HCT116 (cell line): Measurements from ENCODE around the gene CDH13.

Experiments
- CBX3 ChIP-seq: IDR thresholded peaks from 2 replicates; pipeline ENCODE4 v1.6.1; 2012; ENCODE audit warnings: low read depth
- CEBPB ChIP-seq: IDR thresholded peaks from 2 replicates; pipeline ENCODE4 v1.6.1; 2012; ENCODE audit warnings: low read depth
- EGR1 ChIP-seq: IDR thresholded peaks from 2 replicates; pipeline ENCODE4 v1.6.1; 2012; ENCODE audit warnings: low read depth
- ELF1 ChIP-seq: IDR thresholded peaks from 2 replicates; pipeline ENCODE4 v1.6.1; 2012; ENCODE audit warnings: low read depth, borderline replicate concordance
- JUND ChIP-seq: IDR thresholded peaks from 2 replicates; pipeline ENCODE4 v1.6.1; 2012
- POLR2A ChIP-seq: IDR thresholded peaks from 2 replicates; pipeline ENCODE4 v1.7.0; 2011; ENCODE audit warnings: borderline replicate concordance; ENCODE audit not compliant: insufficient read depth, insufficient read length; ENCODE audit errors: extremely low read depth
- RAD21 ChIP-seq: IDR thresholded peaks from 2 replicates; pipeline ENCODE4 v1.6.1; 2012; ENCODE audit warnings: low read depth, mild to moderate bottlenecking
- REST ChIP-seq: IDR thresholded peaks from 2 replicates; pipeline ENCODE4 v1.6.1; 2012; ENCODE audit warnings: low read depth
- SIN3A ChIP-seq: IDR thresholded peaks from 2 replicates; pipeline ENCODE4 v1.6.1; 2012; ENCODE audit warnings: low read depth
- ZFX ChIP-seq: fragments of 450-650 bp; IDR thresholded peaks from 2 replicates; pipeline ENCODE4 v1.6.1; 2017
- TF ChIP-seq, protein P1 (sequence below), 3 experiments: fragments of 200-600 bp in 1 of 3; sonication (generic) in 1 of 3; IDR thresholded peaks in 2 of 3; conservative IDR thresholded peaks in 1 of 3; 2 replicates each; pipeline ENCODE4 v1.5.1; 2012 to 2017; ENCODE audit warnings: low read depth in 2 of 3, low read length in 2 of 3, antibody characterized with exemption in 1 of 3, borderline replicate concordance in 1 of 3, control low read depth in 1 of 3, mild to moderate bottlenecking in 1 of 3, mixed read lengths in 1 of 3, mixed run types in 1 of 3, moderate library complexity in 1 of 3; ENCODE audit not compliant: insufficient read depth in 1 of 3
- TF ChIP-seq, protein P2 (sequence below): IDR thresholded peaks from 2 replicates; pipeline ENCODE4 v1.6.1; 2012

DNA sequence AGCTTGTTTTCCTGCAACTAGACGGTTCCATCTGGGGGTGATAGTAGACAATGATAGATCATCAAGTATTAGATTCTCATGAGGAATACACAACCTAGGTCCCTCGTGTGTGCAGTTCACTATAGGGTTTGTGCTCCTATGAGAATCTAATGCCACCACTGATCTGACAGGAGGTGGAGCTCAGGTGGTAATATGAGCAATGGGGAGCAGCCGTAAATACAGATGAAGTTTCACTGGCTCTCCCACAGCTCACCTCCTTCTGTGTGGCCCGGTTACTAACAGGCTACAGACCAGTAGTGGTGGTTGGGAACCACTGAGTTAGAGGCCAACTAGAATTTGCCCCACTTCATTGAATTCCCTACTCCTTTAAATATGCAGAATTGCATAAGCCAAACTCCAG is 1033.5 kb downstream of the CDH13 start:
- TF ChIP-seq SIN3A (no peak), ZFX (no peak), JUND (no peak), POLR2A (no peak), RAD21 (no peak), EGR1 (no peak), CBX3 (no peak), REST (no peak), CEBPB (no peak), ELF1 (no peak)
- TF ChIP-seq, protein P1, sequence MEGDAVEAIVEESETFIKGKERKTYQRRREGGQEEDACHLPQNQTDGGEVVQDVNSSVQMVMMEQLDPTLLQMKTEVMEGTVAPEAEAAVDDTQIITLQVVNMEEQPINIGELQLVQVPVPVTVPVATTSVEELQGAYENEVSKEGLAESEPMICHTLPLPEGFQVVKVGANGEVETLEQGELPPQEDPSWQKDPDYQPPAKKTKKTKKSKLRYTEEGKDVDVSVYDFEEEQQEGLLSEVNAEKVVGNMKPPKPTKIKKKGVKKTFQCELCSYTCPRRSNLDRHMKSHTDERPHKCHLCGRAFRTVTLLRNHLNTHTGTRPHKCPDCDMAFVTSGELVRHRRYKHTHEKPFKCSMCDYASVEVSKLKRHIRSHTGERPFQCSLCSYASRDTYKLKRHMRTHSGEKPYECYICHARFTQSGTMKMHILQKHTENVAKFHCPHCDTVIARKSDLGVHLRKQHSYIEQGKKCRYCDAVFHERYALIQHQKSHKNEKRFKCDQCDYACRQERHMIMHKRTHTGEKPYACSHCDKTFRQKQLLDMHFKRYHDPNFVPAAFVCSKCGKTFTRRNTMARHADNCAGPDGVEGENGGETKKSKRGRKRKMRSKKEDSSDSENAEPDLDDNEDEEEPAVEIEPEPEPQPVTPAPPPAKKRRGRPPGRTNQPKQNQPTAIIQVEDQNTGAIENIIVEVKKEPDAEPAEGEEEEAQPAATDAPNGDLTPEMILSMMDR (IDR thresholded peaks at IDR 0.05 in 2 of 3, conservative IDR thresholded peaks at IDR 0.05 in 1 of 3; ENCODE audit: borderline replicate concordance in 1 of 3, insufficient read depth in 1 of 3, low read depth in 2 of 3, low read length in 2 of 3): no peak
- TF ChIP-seq, protein P2, sequence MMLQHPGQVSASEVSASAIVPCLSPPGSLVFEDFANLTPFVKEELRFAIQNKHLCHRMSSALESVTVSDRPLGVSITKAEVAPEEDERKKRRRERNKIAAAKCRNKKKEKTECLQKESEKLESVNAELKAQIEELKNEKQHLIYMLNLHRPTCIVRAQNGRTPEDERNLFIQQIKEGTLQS: no peak
